HG02870 (cell line): ENCODE data around the gene MYRFL.
"Not testable (repeated sequence)": the region's sequence is repeated elsewhere in the genome, so short reads cannot be mapped to it uniquely, and the experiment has no call there.

Experiments
- ATAC-seq: cut with Tn5 transposase; IDR thresholded peaks from one replicate; pipeline ENCODE4 v1.9.1; 2021; ENCODE audit warnings: mild to moderate bottlenecking, moderate library complexity; ENCODE audit not compliant: unreplicated experiment

MYRFL gene

GRCh38 chr12:69824966-69825560 lies at the start of gene MYRFL:
Gene MYRFL, plus strand, starts transcription at chr12:69825227. Its CDS starts 291 bp downstream, at chr12:69825518.
- no peak for ATAC-seq

- ATAC-seq = no peak
Measured at GRCh38 chr12:69779928-69780327, 45.1 kb upstream of the MYRFL start.

GRCh38 chr12:69783365-69783764 lies 41.7 kb upstream of the MYRFL start:
- ATAC-seq = no peak

- ATAC-seq = no peak
Measured at GRCh38 chr12:69789351-69789750, 35.7 kb upstream of the MYRFL start.

GRCh38 chr12:69792533-69792932 lies 32.5 kb upstream of the MYRFL start:
- ATAC-seq = no peak

- ATAC-seq = not testable (repeated sequence)
Measured at GRCh38 chr12:69807101-69807897, 17.7 kb upstream of the MYRFL start.

- no peak for ATAC-seq
Measured at GRCh38 chr12:69810870-69811498, 14.0 kb upstream of the MYRFL start.

GRCh38 chr12:69816082-69816481 lies 8.9 kb upstream of the MYRFL start:
- peak; percentile 89 for ATAC-seq

GRCh38 chr12:69821032-69821455 lies 4.0 kb upstream of the MYRFL start:
- ATAC-seq = no peak

- no peak for ATAC-seq
Measured at GRCh38 chr12:69821456-69822159, 3.4 kb upstream of the MYRFL start.

GRCh38 chr12:69822201-69822860 lies 2.7 kb upstream of the MYRFL start:
- no peak for ATAC-seq

- ATAC-seq = no peak
Measured at GRCh38 chr12:69824028-69824427, 999 bp upstream of the MYRFL start.

GRCh38 chr12:69828897-69829296 lies 3.9 kb downstream of the MYRFL start:
- no peak for ATAC-seq

GRCh38 chr12:69833696-69834095 lies 8.7 kb downstream of the MYRFL start:
- ATAC-seq = no peak

- ATAC-seq = no peak
Measured at GRCh38 chr12:69834147-69834546, 9.1 kb downstream of the MYRFL start.

- no peak for ATAC-seq
Measured at GRCh38 chr12:69834576-69834975, 9.5 kb downstream of the MYRFL start.

- ATAC-seq = no peak
Measured at GRCh38 chr12:69835081-69835480, 10.1 kb downstream of the MYRFL start.

- ATAC-seq = no peak
Measured at GRCh38 chr12:69836015-69836414, 11.0 kb downstream of the MYRFL start.

GRCh38 chr12:69837191-69837590 lies 12.2 kb downstream of the MYRFL start:
- ATAC-seq = no peak

GRCh38 chr12:69837657-69838415 lies 12.8 kb downstream of the MYRFL start:
- no peak for ATAC-seq
